Activated T-cell treated with anti-CD3 and anti-CD28 coated beads, Interleukin-2, amount 50 U/mL, for 4 hours (primary cell): ENCODE results near the gene SDF2L1. TPM values are rescaled to one million over a fixed set of nuclear protein-coding genes. Genes with fewer than 3 reads are reported as not detected.
"Not testable (repeated sequence)": the region's sequence is repeated elsewhere in the genome, so short reads cannot be mapped to it uniquely, and the experiment has no call there.

ENCODE experiments used
- ATAC-seq, 2 donors: fragments of 200-7000 bp; cut with Tn5 transposase; one replicate each; pipeline ENCODE4 v1.10.0; 2021
- DNase-seq: peaks from one replicate; pipeline ENCODE4 v3.0.0-alpha.2; 2020
- H3K27me3 Mint-ChIP-seq: one replicate; pipeline ENCODE4 v1.8.0; 2021; ENCODE audit warnings: low read depth, mixed read lengths
- H3K36me3 Mint-ChIP-seq: one replicate; pipeline ENCODE4 v1.8.0; 2022; ENCODE audit warnings: mixed read lengths; ENCODE audit not compliant: insufficient read depth
- H3K4me1 Mint-ChIP-seq: one replicate; pipeline ENCODE4 v1.8.0; 2021; ENCODE audit warnings: low read depth, mixed read lengths
- H3K4me3 Mint-ChIP-seq: one replicate; pipeline ENCODE4 v1.8.0; 2021; ENCODE audit warnings: mild to moderate bottlenecking, moderate library complexity, mixed read lengths
- H3K9me3 Mint-ChIP-seq: one replicate; pipeline ENCODE4 v1.8.0; 2021; ENCODE audit warnings: mixed read lengths
- total RNA-seq, 3 donors: library from RNA; stranded (reverse); gene quantifications; one replicate each; pipeline ENCODE4 v1.2.1, GENCODE V29; 2021

The SDF2L1 gene
- total RNA-seq, 3 donors from 2014 or later: 151 to 173 (median 163) TPM

DNA sequence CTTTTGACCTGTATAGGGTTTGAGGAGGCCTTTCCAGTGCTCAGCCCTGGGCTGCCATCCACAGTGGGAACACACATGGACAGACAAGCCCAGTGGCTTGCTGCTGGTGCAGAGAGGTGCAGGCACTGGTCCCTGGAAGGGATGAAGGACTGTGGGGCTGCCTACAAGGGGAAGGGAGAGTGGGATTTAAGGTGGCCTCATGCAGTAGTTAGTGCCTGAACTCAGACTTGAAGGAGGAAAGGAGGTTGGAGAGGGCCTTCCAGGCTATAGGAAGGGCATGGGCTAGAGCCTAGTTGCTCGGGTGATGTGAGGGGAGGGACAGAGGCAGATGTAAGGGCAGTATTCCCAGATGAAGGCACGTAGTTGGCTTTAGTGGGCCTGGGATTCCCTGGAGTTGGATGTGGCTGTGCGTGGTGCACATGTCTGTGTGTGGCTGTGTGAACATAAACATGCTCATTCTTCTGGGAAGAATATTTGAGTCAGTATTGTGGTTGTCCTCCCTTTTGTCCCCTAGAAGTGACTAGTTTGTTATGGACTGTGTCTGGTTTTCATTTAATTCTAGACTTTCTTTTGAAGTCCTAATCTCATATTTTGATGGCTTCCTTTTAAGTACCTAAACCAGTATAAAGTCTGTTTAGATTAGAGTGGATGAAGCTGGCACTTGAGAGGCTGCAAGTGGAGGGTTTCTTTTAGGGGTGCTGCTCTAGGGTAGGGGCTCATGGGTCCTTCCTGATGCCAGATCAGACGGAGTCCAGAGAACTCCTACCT lies 30.7 kb upstream of the SDF2L1 start:
- H3K9me3 Mint-ChIP-seq: no peaks in the 10 kb centered on the region
- H3K4me1 Mint-ChIP-seq: peaks cover 25% of the 10 kb centered on the region
- H3K27me3 Mint-ChIP-seq: no peaks in the 10 kb centered on the region
- DNase-seq (no peak), ATAC-seq (no peak)
- no peak overlapping the region for H3K4me3 Mint-ChIP-seq
- peaks cover 21% of the 10 kb centered on the region for H3K36me3 Mint-ChIP-seq

DNA sequence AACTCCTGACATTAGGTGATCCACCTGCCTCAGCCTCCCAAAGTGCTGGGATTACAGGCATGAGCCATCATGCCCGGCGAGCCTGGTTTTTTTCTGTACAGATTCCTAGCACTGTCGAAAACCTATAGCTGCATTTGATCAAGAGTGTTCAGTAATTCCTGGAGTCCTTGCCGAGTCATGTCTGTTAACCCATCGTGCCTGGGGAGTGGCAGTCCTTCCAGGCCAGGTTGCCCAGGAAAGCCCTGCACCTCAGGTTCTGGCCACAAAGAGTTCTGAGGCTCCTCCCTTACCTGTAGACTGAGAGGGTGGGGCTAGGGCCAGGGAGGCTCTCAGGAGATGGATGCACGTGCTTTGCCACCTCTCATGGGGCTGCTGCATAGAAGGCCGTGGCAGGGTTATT lies 29.2 kb upstream of the SDF2L1 start:
- Mint-ChIP-seq H3K4me3 (no peak overlapping the region), H3K36me3 (peaks cover 21% of the 10 kb centered on the region), H3K27me3 (no peaks in the 10 kb centered on the region), H3K4me1 (peaks cover 16% of the 10 kb centered on the region), H3K9me3 (no peaks in the 10 kb centered on the region)
- ATAC-seq (no peak), DNase-seq (no peak)

DNA sequence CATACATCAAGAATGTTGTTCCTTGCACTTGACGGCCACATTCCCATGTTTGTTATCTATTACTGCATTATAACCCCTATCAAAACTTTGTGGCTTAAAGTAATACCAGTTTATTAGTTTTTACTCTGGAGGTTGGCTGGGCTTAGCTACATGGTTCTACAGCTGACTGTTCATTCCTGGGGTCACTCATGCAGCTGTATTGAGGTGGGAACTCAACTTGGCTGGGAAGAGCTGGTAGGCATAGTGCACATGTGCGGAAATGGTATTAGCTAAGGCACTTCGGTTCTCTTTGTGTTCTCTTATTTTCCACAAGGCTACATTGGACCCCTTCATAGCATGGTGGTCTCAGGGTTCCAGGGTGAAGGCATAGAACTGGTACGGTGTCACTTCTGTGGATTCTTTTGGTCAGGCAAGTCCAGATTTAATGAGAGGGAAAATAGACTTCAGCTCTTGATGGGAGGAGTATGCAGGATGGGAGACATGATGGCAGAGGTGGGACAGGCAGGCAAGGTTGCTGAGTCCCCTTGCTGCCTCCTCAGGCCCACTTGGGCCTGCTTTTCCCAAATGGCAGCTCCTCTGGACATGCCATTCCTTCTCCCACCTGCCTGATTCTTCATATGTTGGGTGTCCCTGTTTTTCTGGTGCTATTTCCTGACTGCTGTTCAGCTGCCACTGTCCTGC lies 28.4 kb upstream of the SDF2L1 start:
- H3K9me3 Mint-ChIP-seq: no peaks in the 10 kb centered on the region
- peaks cover 15% of the 10 kb centered on the region for H3K4me1 Mint-ChIP-seq
- no peak overlapping the region for H3K4me3 Mint-ChIP-seq
- no peaks in the 10 kb centered on the region for H3K27me3 Mint-ChIP-seq
- ATAC-seq (no peak), DNase-seq (no peak)
- peaks cover 21% of the 10 kb centered on the region for H3K36me3 Mint-ChIP-seq

DNA sequence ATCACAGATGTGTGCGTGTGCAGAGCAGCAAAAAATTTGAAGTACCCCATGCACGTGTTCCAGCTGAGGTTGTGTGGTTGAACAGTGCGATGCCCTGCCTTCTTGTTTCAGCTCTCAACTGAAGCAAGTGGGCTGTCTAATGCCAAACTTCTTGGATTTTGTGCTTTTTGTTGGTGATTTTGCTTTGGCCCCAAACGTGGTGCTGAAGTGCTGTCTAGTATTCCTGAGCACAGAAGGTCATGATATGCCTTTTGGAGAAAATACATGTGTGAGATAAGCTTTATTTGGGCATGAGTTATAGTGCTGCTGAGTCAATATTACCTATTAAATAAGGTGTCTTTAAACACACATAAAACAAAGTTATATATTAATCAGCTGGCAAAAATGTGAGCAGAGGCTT lies 26.4 kb upstream of the SDF2L1 start:
- Mint-ChIP-seq H3K9me3 (no peaks in the 10 kb centered on the region), H3K4me1 (peaks cover 19% of the 10 kb centered on the region), H3K4me3 (no peak overlapping the region), H3K36me3 (peaks cover 15% of the 10 kb centered on the region), H3K27me3 (no peaks in the 10 kb centered on the region)
- no peak for DNase-seq
- ATAC-seq: no peak

DNA sequence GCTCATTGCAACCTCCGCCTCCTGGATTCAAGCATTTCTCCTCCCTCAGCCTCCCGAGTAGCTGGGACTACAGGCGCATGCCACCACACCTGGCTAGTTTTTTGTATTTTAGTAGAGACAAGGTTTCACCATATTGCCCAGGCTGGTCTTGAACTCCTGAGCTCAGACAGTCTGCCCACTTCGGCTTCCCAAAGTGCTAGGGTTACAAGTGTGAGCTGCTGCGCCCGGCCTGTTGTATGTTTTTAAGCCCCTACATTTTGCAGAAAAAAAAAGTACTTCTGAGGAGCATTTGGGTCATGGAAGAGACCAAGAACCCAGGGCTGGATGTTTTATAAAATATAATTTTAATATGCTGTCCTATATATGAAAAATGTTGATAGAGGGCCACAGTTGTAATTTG lies 24.8 kb upstream of the SDF2L1 start:
- not testable (repeated sequence) for ATAC-seq, DNase-seq, H3K36me3 Mint-ChIP-seq, H3K9me3 Mint-ChIP-seq, H3K27me3 Mint-ChIP-seq, H3K4me3 Mint-ChIP-seq
- H3K4me1 Mint-ChIP-seq: peaks cover 17% of the 10 kb centered on the region

GRCh38 chr22:21621025-21621424 lies 21.1 kb upstream of the SDF2L1 start:
- DNase-seq (no peak), ATAC-seq (no peak)
- Mint-ChIP-seq H3K36me3 (peaks cover 14% of the 10 kb centered on the region), H3K4me1 (peaks cover 13% of the 10 kb centered on the region), H3K27me3 (no peaks in the 10 kb centered on the region), H3K4me3 (no peak overlapping the region), H3K9me3 (no peaks in the 10 kb centered on the region)

DNA sequence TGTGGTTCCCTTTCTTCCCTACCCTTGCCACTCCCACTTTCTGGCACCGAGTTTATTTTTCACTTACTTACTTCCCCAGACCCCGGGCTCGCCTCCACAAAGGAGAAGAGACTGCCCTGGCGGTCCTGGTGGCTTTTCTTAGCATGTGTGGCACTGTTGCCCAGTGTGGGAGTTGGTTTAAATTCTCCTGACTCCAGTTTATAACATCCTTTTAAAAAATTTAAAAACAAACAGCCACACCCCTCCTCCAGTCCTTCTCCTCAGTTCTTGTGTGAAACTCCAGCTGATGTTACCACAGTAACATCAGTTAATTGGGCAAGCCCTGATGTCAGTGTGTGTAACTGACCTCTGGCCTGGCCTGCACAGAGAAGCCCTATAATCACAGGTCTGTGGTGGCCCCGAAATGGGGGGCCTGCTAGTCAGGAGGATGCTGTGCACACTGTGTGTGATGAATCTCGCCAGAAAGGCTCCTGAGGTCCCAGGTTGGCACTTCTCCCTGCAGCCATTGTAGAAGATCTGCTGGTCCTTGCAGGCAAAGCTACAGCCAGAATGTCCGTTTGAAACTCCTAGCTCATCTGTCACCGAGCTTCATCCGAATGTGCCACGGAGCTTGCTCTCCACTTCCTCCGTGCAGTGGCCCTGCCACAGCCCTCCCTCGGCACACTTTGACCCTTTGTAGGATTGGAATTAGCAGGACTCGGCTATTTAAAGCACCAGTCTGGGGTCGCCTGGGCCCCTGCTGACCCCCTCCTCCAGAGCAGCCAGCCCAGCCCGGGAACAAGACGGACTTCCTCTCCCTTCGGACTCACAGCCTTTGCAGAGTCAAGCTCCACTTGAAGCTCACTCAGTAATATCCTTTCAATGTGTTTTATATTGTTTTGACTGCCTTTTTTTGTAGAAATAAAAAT lies 19.8 kb upstream of the SDF2L1 start:
- Mint-ChIP-seq H3K27me3 (no peaks in the 10 kb centered on the region), H3K4me3 (no peak overlapping the region), H3K36me3 (peaks cover 18% of the 10 kb centered on the region), H3K4me1 (peaks cover 24% of the 10 kb centered on the region), H3K9me3 (no peaks in the 10 kb centered on the region)
- no peak for DNase-seq
- ATAC-seq: no peak

DNA sequence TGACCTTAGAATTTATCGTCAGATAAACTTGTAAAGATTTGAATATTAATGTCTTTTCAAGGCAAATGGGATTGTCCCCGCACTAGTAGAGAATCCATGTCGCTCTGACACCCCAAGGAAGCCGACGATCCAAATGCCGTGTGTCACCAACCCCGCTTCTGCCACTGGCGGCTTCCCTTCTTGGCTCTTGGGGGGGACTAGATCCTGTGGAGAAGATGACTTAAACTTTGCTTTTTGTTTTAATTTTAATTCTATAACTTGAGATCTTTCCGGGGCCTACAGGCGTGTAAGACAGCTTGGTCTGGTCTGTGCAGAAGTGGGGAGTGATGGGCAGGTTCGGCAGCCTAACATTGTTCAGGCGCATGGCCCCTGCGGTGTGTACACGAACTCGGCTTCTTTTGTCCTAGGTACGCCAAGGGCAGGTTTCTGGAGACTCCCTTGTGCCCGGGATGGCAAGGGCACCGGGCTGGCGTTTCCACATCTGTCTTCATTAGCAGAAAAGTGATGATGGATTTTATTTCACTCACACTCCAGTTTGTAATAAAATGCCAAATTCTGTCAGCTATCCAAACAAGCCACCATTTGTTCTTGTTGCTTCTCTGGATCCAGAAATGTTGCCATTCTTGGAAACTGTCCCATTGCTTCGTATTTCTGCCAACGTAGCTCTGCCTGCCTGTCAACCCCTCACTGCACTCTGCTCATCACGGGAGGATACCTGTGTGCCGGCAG lies 19.0 kb upstream of the SDF2L1 start:
- H3K9me3 Mint-ChIP-seq: no peaks in the 10 kb centered on the region
- ATAC-seq (no peak), DNase-seq (no peak)
- no peaks in the 10 kb centered on the region for H3K27me3 Mint-ChIP-seq
- no peak overlapping the region for H3K4me3 Mint-ChIP-seq
- peaks cover 32% of the 10 kb centered on the region for H3K4me1 Mint-ChIP-seq
- peaks cover 24% of the 10 kb centered on the region for H3K36me3 Mint-ChIP-seq

GRCh38 chr22:21623648-21623970 lies 18.5 kb upstream of the SDF2L1 start:
- Mint-ChIP-seq H3K4me3 (no peak overlapping the region), H3K36me3 (peaks cover 27% of the 10 kb centered on the region), H3K27me3 (no peaks in the 10 kb centered on the region), H3K4me1 (peaks cover 35% of the 10 kb centered on the region), H3K9me3 (no peaks in the 10 kb centered on the region)
- DNase-seq: no peak
- no peak for ATAC-seq

- ATAC-seq (peak in 1 of 2 donors; percentile 13), DNase-seq (no peak)
- no peak overlapping the region for H3K4me3 Mint-ChIP-seq
- peaks cover 29% of the 10 kb centered on the region for H3K36me3 Mint-ChIP-seq
- no peaks in the 10 kb centered on the region for H3K9me3 Mint-ChIP-seq
- no peaks in the 10 kb centered on the region for H3K27me3 Mint-ChIP-seq
- H3K4me1 Mint-ChIP-seq: peaks cover 37% of the 10 kb centered on the region
Observed at GRCh38 chr22:21624120-21624879, 17.8 kb upstream of the SDF2L1 start.

DNA sequence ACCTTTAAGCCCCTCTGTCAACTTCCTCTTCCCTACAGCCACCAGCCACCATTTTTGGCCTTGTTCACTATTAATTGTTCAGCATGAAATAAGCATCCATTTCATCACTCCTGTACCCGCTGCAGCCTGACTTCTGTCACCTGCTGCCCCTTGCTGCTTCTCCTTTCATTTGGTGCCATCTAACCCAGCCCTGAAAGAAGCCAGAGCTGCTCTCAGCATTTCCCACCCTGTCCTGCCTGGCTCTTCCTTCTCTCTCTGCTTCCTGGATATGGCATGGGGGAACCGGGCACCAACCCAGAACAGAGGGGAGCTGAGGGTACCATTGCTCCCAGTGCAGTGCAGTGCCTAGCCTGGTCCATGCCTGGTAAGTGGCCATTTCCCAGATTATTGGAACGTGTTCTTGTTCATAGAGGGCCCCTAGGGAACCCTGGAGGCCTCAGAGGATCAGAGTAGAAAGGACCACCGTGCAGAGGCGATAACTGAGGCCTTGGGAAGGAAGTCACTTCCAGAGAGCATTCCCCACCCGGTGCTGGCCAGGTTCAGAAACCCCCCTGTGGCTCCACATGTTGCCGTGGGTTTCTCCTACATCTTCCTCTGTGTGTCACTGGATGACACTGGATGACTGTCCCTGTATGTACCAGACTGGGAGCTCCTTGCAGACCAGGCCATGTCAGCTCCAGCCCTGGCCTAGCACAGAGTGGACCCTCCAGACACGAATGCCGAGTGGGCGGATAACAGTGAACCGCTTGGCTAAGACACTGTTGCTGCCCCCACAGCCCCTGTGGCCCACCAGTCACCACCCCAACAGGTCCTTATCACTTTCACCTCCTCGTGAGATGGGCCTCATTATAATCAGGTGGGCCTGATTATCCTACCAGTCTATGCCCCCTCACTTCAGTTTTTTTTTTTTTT lies 17.0 kb upstream of the SDF2L1 start:
- no peak for ATAC-seq
- Mint-ChIP-seq H3K9me3 (no peaks in the 10 kb centered on the region), H3K27me3 (no peaks in the 10 kb centered on the region), H3K4me1 (peaks cover 34% of the 10 kb centered on the region), H3K4me3 (no peak overlapping the region), H3K36me3 (peaks cover 29% of the 10 kb centered on the region)
- DNase-seq: no peak

GRCh38 chr22:21626073-21626734 lies 15.9 kb upstream of the SDF2L1 start:
- Mint-ChIP-seq H3K4me1 (peaks cover 40% of the 10 kb centered on the region), H3K36me3 (peaks cover 29% of the 10 kb centered on the region), H3K27me3 (no peaks in the 10 kb centered on the region), H3K9me3 (no peaks in the 10 kb centered on the region), H3K4me3 (no peak overlapping the region)
- DNase-seq (no peak), ATAC-seq (no peak)
